HG03432 (cell line): ENCODE data around the gene LPP.
A peak's percentile ranks its signal among the peaks of the same experiment; 100 is the strongest.

ENCODE experiments used
- ATAC-seq: cut with Tn5 transposase; IDR thresholded peaks from one replicate; pipeline ENCODE4 v1.9.1; 2021; ENCODE audit warnings: mild to moderate bottlenecking, moderate library complexity; ENCODE audit not compliant: unreplicated experiment

The LPP gene

DNA sequence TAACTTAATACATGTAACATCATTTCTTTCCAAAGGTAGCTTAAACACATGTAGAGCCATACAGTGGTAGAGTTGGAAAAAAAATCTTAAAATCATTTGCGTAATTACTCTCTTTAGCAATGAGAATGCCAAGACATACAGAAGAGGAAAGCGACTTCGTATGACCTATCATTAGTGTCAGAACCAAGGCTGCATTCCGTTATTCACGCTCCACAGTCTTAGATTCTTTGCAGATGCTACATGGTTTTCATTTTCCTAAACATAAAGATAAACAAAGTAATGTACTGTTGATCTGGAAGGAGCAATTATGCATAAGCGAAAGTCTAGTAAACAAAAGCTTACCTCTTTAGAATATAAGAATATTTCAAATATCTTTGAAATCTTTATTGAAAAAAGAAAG is 607.5 kb downstream of the LPP start:
- ATAC-seq: no peak

- ATAC-seq: no peak
Observed at GRCh38 chr3:188761964-188762363, 608.0 kb downstream of the LPP start.

DNA sequence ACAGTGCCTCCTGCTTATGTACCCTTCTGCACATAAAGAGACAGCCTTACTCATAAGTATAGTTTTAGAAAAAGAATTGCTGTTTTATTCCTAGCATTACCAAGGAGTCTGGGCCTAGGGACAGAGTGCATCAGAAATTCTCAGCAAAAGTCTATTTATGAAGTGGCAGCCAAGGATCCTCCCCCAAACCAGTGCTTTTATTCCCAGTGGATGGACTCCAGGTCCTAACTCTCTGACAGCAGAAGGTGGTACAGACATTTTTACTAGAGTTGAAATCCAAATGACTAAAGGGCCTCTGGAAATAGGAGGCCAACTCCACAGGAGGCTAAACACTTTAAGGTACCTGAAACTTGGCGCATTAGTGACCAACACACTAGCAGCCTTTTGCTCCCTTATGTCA is 610.7 kb downstream of the LPP start:
- no peak for ATAC-seq

DNA sequence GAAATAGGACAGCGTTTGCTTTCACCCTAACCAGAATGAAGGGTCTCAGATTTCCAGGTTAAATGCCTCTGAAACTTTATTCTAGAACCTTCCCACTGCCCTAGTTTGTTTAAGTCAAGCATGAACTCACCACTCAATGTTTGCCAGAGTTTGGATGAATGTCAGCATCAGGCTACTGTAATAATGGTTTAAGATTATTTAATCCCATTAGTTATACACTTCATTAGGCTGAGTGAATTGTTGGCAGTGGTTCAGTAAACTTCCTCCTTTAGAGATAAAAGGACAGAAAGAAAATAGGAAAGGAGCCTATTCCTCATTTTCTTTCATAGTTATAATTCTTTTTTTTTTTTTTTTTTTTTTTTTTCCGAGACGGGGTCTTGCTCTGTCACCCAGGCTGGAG is 615.9 kb downstream of the LPP start:
- ATAC-seq: no peak

GRCh38 chr3:188772886-188773285 is 618.9 kb downstream of the LPP start:
- no peak for ATAC-seq

DNA sequence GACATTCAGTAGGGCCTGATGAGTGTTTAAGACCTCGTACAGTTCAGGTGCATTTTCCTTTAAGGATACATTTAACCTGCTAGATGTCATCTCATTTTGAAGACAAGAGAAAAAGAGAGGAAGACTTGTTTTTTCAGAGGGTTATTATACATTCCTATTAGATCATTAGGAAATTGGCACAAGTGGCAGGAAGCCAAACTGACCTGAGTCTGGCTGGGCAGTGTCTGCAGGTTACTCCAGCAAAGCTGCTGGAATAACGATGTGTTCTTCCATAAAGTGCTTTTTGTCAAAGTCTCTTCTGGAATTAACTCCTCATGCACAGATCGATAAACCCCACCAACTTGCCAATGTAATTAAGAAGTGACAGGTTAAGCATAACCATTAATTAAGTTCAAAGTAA is 621.5 kb downstream of the LPP start:
- no peak for ATAC-seq

DNA sequence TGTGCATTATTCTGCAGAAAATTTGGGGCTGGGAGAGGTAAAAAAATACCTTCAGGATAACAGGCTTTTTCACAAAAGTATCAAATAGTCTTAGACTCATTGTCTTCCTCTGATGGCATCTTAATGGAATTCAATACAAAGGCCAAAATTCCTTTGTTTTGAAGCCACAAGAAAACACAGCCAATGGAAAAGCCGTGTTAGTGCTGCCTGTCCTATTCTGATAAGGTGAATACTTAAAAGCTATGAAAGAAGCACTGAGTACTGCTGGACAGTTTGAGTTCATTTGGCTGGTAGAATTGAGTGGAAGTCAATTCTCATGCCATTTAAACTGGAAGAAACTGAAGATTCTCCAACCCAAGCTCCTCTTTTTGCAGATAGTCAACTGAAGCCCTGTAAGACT is 622.5 kb downstream of the LPP start:
- no peak for ATAC-seq

DNA sequence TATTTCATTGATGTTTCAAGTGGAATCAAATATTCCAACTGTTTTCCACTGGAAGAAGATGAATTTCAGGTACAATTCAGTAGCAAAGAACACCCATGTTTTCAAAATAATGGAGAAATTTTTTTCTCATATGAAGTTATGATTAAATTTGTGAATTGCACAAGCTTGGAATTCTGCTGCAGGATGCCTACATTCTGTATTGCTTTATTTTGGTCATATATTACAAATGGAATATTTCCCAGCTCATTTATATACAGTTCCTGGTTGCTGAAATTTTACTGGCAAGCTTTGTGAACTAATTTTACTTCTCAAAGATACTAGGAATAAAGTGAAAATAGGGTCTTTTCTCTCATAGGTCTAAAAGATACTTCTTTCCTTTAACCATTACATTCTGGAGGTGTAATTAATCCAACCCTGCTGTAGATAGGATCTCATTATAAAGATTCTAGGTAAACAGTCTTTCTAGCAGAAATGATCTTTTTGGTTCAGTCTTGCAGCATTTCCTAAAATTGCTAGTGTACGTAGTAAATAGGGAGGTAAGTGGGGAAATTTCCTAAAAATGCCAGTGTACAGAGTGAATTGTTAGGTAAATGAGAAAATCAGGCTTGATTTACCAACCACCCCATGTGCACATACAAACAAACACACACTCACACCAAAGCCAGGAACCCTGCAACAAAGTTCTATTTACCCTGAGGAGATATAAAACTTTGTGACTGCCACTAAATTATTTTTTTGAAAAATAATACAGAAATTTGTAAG is 624.3 kb downstream of the LPP start:
- no peak for ATAC-seq

- ATAC-seq: no peak
Observed at GRCh38 chr3:188779281-188779980, 625.5 kb downstream of the LPP start.

DNA sequence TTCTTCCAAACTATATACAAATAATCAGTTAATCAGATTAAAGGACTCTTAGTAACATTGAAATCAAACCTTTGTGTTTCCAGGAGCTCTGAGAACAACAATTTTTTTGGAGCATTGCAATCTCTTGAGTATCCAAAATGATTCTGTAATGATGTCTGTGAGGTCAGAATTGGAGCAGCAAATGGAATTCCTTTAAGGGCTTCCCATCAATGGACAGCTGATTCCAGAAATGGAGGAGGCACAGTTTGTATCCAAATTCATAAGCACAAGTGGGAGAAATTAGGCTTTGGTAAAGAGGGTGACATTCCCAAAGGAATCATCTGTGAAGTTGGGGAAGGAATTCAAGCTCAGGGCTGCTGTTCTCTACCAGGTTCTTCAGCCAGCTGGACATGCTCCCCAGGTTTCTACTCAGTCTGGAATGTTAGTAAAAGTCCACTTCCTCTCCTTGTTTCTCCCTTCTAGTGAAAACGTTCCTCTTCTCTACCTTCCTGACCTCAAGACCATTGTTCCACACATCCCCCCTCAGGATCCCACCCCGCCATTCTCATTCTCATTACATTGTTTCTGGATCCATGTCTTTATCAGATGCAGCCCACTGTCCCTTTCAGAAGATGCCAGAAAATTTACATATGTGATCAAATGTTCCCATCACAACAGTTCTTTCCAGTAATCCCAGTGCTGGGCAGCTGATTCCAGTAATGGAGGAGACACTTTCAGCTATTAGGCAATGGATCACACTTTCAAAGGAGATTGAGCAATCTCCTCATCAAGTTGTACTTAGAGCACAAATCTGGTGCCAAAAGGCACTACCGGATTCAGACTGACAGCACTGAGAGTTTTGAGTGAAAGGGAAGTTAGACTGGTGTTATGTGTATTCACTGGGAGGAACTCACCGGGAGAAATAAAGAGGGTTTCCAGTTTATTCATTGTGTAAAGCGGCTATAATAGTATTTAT is 626.5 kb downstream of the LPP start:
- no peak for ATAC-seq

GRCh38 chr3:188782613-188783124 is 628.7 kb downstream of the LPP start:
- ATAC-seq: no peak

- no peak for ATAC-seq
Observed at GRCh38 chr3:188786424-188786823, 632.5 kb downstream of the LPP start.

- no peak for ATAC-seq
Observed at GRCh38 chr3:188788621-188789081, 634.7 kb downstream of the LPP start.

DNA sequence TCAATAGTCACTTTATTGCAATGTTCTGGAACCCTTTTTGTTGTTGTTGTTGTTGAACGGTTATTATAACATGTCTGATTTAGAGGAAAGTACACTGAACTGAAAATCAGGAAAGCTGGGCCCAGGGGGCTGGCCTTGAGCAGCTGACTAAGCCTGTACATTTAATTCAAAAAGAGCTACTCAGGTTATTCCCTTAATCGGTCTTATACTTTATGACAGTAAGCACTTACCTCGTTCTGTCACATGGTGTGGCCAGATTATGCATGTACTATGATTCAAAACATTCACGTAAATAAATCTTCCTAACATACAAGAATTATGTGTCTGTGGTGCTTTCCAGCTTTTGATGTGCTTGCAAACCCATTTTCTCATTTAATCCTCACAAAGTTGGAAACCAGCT is 635.3 kb downstream of the LPP start:
- no peak for ATAC-seq

DNA sequence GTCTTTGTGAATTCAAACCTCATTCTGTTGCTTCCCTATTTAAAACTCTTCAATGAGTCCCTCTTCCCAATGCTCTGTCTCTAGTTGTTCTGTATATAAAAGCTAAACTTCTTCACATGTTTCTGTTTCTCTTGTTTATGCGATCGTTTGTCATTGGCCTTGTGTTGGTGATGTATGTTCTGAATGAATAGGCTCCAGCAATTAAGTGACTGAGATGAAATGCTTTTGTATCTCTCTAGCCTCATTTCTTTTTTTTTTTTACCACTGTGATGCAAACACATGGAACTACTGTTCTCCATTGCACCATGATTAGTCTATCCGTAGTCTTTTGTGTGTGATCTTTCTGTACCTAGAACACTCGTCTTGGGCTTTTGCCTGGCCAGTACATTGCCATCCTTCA is 637.4 kb downstream of the LPP start:
- no peak for ATAC-seq

- ATAC-seq: no peak
Observed at GRCh38 chr3:188792793-188793192, 638.8 kb downstream of the LPP start.

DNA sequence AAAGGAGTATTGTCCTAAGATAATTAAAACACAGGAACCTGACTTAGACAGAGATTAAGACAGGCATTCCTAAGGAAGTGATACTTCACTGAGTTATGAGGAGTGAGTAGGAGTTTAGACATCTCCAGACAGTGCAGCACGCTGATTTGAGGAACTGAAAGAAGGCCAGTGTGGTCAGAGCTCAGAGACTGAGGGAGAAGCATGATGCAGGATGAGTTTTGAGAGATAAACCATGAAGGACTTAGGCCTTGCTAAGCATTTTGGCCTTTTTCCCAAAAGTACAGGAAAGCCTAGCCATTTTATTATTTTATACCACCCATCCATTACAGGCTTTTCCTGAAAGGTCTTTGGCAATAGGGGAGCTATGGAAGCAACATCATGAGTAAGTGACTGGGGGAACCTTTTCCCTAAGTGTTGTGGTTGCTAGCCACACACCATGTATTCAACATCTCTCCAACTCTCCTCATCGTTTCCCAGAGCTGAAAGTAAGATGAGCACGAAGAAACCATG is 642.2 kb downstream of the LPP start:
- ATAC-seq: peak; percentile 45

- no peak for ATAC-seq
Observed at GRCh38 chr3:188797045-188797444, 643.1 kb downstream of the LPP start.

GRCh38 chr3:188798556-188799145 is 644.7 kb downstream of the LPP start:
- no peak for ATAC-seq

DNA sequence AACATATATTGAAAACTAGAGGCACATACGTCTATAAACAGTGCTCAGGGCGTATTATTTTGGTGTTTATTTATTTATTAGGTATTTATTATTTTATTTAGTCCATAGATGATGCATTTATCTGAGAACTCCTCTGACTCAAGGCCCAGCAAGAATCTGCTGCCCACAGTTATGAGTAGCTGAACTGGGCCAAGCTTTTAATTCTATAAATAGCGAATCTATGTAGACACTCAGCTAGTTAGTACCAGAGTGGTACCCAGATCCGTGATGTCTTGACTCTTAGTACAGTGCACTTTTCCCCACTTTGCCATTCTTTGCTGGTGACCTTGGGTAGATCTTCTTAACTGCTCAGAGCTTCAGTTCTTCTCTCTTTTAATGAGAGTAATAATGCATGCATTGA is 647.4 kb downstream of the LPP start:
- ATAC-seq: no peak

GRCh38 chr3:188802645-188803044 is 648.7 kb downstream of the LPP start:
- no peak for ATAC-seq
